NT2/D1 (cell line): ENCODE results near the gene GPRASP2.
"Not testable (repeated sequence)": the region's sequence is repeated elsewhere in the genome, so short reads cannot be mapped to it uniquely, and the experiment has no call there.

Experiments
- DNase-seq: peaks from one replicate; pipeline ENCODE4 v3.0.0-alpha.2; 2011; ENCODE audit warnings: low read depth, low spot score
- H3K27me3 ChIP-seq: 2 replicates; pipeline ENCODE4 v1.6.0; 2011; ENCODE audit warnings: mild to moderate bottlenecking; ENCODE audit not compliant: insufficient read length, insufficient read depth
- H3K36me3 ChIP-seq: 2 replicates; pipeline ENCODE4 v1.6.1; 2011; ENCODE audit warnings: mild to moderate bottlenecking, low read length, mixed read lengths; ENCODE audit not compliant: insufficient read depth, insufficient read length
- H3K4me1 ChIP-seq: 2 replicates; pipeline ENCODE4 v1.5.1; 2011; ENCODE audit not compliant: insufficient read depth, insufficient read length
- H3K4me3 ChIP-seq: 2 replicates; pipeline ENCODE4 v1.5.1; 2011; ENCODE audit warnings: low read depth; ENCODE audit not compliant: insufficient read length
- H3K9ac ChIP-seq: 2 replicates; pipeline ENCODE4 v1.6.0; 2011; ENCODE audit warnings: low read depth; ENCODE audit not compliant: insufficient read length
- H3K9me3 ChIP-seq: 2 replicates; pipeline ENCODE4 v1.5.1; 2011; ENCODE audit warnings: mild to moderate bottlenecking, low read length; ENCODE audit not compliant: insufficient read depth
- SUZ12 ChIP-seq: IDR thresholded peaks from 2 replicates; pipeline ENCODE4 v1.6.1; 2011; ENCODE audit not compliant: insufficient read length, insufficient read depth; ENCODE audit errors: extremely low read depth
- YY1 ChIP-seq: IDR thresholded peaks from 2 replicates; pipeline ENCODE4 v1.6.1; 2011; ENCODE audit not compliant: insufficient read length, insufficient read depth
- ZNF274 ChIP-seq: IDR thresholded peaks from 2 replicates; pipeline ENCODE4 v1.6.1; 2011; ENCODE audit warnings: mild to moderate bottlenecking, low read depth, low read length

Gene GPRASP2

DNA sequence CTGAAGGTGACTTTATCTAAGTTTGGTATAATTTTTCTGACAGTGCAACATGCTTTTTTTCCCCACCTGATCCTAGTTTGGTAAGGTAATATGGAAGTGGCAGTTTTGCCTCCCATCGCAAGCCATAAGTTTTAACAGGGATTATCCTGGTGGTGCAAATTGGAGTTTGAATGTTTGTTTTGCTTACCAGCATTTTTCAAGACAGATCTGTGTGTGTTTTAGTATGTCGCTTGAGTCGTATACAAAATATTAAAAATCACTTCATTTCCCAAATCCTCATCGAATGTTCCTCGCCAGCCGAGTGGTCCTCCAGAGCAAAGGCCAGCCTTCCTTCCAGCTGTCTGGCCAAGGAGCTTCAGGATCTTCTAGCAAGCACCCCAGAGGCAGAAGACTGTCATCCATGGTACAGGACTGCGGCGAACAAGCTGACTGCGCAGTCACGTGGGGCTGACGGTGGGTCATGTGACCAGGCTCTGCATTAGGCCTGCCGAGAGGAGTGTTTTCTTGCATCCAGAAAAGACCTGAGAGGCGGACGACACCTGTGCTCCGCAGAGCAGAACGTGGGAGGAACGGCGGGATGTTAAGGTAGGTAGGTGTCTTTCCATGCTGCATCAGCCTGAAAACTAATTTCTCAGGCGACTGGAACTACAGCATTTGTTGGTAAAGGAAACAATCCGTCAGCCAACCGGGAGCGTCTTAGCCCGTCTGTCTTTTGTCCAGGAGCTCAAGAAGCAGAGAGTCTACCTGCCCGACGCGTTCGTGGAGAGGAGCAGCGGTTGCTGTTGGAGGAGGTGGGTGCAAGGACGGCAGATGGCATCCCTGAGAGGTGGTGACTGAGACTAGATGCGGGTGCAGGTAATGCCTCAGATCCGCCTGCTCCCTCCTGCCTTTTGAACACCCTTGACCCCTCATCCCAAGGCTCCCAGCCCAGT, 8.3 kb downstream of the GPRASP2 start, which contains the start of gene GPRASP3:
TSS of gene GPRASP3 (plus strand) at position 507 of the 932 bp plus-strand sequence. CDS start 28,253 bp downstream, outside the sequence.
- no peaks in the 10 kb centered on the region for H3K27me3 ChIP-seq
- no peaks in the 10 kb centered on the region for H3K9me3 ChIP-seq
- H3K4me1 ChIP-seq = no peaks in the 10 kb centered on the region
- peak within 1 kb of the TSS; percentile 42 for H3K4me3 ChIP-seq
- no peak for DNase-seq
- no peak for TF ChIP-seq ZNF274
- TF ChIP-seq SUZ12 = no peak
- TF ChIP-seq YY1 = no peak
- peak within 1 kb of the TSS; percentile 59 for H3K9ac ChIP-seq
- peaks cover 1% of the 10 kb centered on the region for H3K36me3 ChIP-seq

DNA sequence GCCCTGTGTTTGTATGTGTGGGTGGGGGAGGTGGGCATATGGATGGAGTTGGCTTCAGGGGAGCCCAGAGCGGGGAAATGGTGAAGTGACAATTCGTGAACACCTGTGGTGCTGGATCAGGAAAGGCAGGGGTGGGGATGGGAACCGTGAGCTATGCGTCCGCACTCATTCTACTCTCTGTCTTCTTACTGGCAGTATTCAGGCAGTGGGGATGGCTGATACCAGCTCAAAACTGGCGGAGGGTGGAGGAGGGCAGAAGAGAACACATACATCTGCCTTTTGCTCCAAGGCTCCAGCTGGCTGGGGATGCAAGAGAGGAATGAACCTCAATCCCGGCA, 8.9 kb downstream of the GPRASP2 start:
- not testable (repeated sequence) for H3K36me3 ChIP-seq, DNase-seq, H3K4me1 ChIP-seq, H3K27me3 ChIP-seq, H3K9me3 ChIP-seq
- Histone ChIP-seq H3K9ac (peak overlapping the region; percentile 59), H3K4me3 (peak overlapping the region; percentile 42)

DNA sequence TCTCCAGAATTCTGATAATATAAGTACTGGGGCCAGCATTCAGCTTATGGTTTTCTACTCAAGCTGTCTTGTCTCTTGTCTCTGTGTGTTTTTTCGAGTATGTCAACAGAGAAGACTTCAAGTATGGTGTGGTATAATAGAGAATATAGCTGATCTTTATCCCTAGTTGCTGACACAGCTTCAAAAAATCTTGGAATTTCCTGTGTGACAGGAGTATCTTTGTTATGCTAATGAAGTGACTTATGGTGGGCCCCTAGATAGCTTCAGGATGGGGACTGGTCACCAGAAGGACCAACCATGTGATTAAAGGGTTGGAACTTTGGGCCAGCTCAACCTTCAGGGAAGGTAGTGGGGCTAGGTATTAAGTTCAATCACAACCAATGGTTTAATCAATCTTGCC, 11.2 kb downstream of the GPRASP2 start:
- H3K27me3 ChIP-seq = no peaks in the 10 kb centered on the region
- no peaks in the 10 kb centered on the region for H3K36me3 ChIP-seq
- H3K4me1 ChIP-seq = no peaks in the 10 kb centered on the region
- no peak overlapping the region for H3K9ac ChIP-seq
- TF ChIP-seq ZNF274 (no peak), YY1 (no peak)
- no peak overlapping the region for H3K4me3 ChIP-seq
- DNase-seq = no peak
- H3K9me3 ChIP-seq = no peaks in the 10 kb centered on the region

DNA sequence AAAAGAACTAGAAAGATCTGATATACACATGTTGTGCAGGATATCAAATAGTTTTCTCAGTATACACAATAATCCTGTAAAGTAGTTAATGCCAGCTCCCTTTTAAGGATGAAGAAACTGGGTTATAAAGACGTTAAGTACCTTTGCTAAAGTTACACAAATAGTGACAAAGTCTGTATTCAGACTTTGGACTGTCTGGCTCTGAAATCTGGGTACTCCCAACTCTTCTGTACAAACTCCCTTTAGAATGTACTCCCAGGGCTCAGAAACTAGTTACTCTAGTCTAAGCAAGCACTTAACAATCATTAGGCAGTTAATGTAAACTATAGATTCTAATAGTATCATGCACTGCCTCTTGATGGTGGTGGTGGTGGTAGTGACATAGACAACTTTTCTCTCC, 15.5 kb downstream of the GPRASP2 start:
- H3K4me1 ChIP-seq = no peaks in the 10 kb centered on the region
- H3K9me3 ChIP-seq = no peaks in the 10 kb centered on the region
- no peaks in the 10 kb centered on the region for H3K36me3 ChIP-seq
- TF ChIP-seq YY1 (no peak), SUZ12 (no peak), ZNF274 (no peak)
- DNase-seq = no peak
- H3K27me3 ChIP-seq = no peaks in the 10 kb centered on the region
- H3K9ac ChIP-seq = no peak overlapping the region
- H3K4me3 ChIP-seq = no peak overlapping the region

DNA sequence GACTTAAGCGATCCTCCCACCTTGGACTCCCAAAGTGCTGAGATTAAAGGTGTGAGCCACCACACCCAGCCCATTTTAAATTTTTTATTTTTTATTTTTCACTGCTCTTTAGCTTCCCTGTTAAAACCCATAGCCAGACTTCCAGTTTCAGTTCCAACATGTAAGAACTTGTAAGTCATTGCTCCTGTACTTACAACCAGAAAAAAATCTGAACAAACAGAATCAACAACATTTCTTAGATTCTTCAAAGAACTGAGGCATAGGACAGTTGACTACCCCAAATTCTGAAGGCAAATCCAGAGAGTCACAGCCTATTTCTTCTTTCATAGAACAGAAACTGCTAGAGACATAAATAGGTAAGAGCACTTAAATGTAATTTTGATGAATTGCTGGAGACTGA, 16.4 kb downstream of the GPRASP2 start:
- H3K4me3 ChIP-seq = no peak overlapping the region
- no peaks in the 10 kb centered on the region for H3K27me3 ChIP-seq
- H3K9ac ChIP-seq = no peak overlapping the region
- no peaks in the 10 kb centered on the region for H3K9me3 ChIP-seq
- TF ChIP-seq SUZ12 (no peak), ZNF274 (no peak), YY1 (no peak)
- no peaks in the 10 kb centered on the region for H3K36me3 ChIP-seq
- DNase-seq = no peak
- no peaks in the 10 kb centered on the region for H3K4me1 ChIP-seq

DNA sequence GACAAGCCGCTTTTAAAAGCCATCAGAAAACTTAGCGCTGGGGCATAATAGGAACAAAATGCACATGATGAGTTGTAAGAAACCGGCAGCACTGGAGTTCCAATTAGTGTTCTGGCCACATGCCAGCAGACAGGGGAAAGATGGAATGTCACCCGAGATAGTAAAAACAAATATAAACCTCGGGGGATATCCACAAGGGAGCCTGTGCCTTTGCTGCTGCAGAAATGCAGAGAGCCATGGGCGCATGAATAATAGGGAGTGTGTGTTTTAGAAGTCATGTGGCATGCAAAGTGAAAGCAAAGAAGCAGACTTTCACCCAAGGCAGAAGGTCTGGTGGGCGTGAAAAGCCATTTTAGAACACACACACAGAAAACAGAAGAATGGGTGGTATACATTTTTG, 27.4 kb downstream of the GPRASP2 start:
- DNase-seq = no peak
- Histone ChIP-seq H3K36me3 (no peaks in the 10 kb centered on the region), H3K9ac (no peak overlapping the region), H3K27me3 (no peaks in the 10 kb centered on the region), H3K9me3 (no peaks in the 10 kb centered on the region), H3K4me1 (no peaks in the 10 kb centered on the region), H3K4me3 (no peak overlapping the region)
- no peak for TF ChIP-seq YY1
- no peak for TF ChIP-seq SUZ12
- no peak for TF ChIP-seq ZNF274

DNA sequence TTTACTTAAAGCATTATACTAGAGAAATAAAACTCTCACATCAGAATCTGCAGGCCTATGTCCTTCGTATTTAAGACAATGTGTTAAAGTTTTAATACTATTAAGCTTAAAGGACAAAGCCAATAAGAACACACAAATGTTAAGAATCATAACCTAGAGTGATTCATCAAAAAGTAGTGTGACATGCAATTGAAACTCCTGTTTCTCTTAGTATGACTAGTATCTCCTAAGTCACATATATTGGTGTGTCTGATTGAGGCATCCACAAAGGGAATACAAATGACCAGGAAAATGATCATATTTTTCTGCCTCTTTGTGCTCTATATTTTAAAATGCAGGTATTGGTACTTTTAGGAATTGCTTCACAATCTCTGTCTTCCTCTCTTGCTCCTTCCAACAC, 32.1 kb downstream of the GPRASP2 start:
- Histone ChIP-seq H3K4me1 (no peaks in the 10 kb centered on the region), H3K9me3 (no peaks in the 10 kb centered on the region), H3K27me3 (no peaks in the 10 kb centered on the region), H3K4me3 (no peak overlapping the region), H3K36me3 (peaks cover 16% of the 10 kb centered on the region), H3K9ac (no peak overlapping the region)
- no peak for DNase-seq
- TF ChIP-seq YY1 (no peak), SUZ12 (no peak), ZNF274 (no peak)

DNA sequence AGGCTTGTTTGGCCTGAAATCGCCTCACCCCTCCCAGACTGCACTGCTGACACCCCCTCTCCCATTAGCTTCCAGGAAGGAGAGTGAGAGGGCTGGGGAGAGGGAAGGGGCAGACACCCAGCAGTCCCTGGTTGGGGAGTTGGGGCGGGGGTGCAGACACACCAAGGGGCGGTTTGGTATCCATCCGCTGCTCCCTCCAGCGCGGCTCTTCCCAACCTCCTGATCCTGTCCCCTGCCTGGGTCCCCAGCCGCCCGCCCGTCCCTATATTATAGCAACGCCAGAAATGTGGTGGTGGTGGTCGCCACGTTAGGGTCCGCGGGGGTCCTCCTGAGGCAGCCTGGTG, 33.2 kb downstream of the GPRASP2 start:
- TF ChIP-seq ZNF274 (no peak), SUZ12 (no peak), YY1 (no peak)
- Histone ChIP-seq H3K4me1 (no peaks in the 10 kb centered on the region), H3K27me3 (no peaks in the 10 kb centered on the region), H3K9ac (peak overlapping the region; percentile 81), H3K36me3 (peaks cover 20% of the 10 kb centered on the region), H3K9me3 (no peaks in the 10 kb centered on the region), H3K4me3 (peak overlapping the region; percentile 71)
- no peak for DNase-seq
